Measurements from ENCODE around the gene GPBAR1.

GRCh38 chr2:218300141-218300540 lies 39.3 kb downstream of the GPBAR1 start:
- TF ChIP-seq POLR2A (IDR thresholded peaks at IDR 0.05), result no peak
- no peak for TF ChIP-seq CTCF (IDR thresholded peaks at IDR 0.05)

All from heart left ventricle (tissue), 13 donors.